SKM-1 (cell line): ENCODE data around the gene CAGE1.
"Not testable (repeated sequence)": the region's sequence is repeated elsewhere in the genome, so short reads cannot be mapped to it uniquely, and the experiment has no call there.

ENCODE experiments used
- DNase-seq: peaks from one replicate; lab custom pipeline; 2025; ENCODE audit not compliant: unreplicated experiment; lab: John Stamatoyannopoulos, UW

The CAGE1 gene

GRCh38 chr6:7341271-7341670, 48.3 kb downstream of the CAGE1 start:
- no peak for DNase-seq

- not testable (repeated sequence) for DNase-seq
Observed at GRCh38 chr6:7339007-7339732, 50.4 kb downstream of the CAGE1 start.

- no peak for DNase-seq
Observed at GRCh38 chr6:7338031-7338430, 51.5 kb downstream of the CAGE1 start.

- DNase-seq, result no peak
Observed at GRCh38 chr6:7335519-7335918, 54.0 kb downstream of the CAGE1 start.

GRCh38 chr6:7334685-7335084, 54.9 kb downstream of the CAGE1 start:
- no peak for DNase-seq

GRCh38 chr6:7332090-7332745, 57.3 kb downstream of the CAGE1 start:
- no peak for DNase-seq

GRCh38 chr6:7331452-7331851, 58.1 kb downstream of the CAGE1 start:
- no peak for DNase-seq

GRCh38 chr6:7328243-7328642, 61.3 kb downstream of the CAGE1 start:
- no peak for DNase-seq

- DNase-seq, result no peak
Observed at GRCh38 chr6:7325750-7326149, 63.8 kb downstream of the CAGE1 start.

GRCh38 chr6:7324520-7324919, 65.0 kb downstream of the CAGE1 start:
- DNase-seq, result peak; percentile 94

GRCh38 chr6:7323074-7323473, 66.5 kb downstream of the CAGE1 start:
- DNase-seq, result no peak

- DNase-seq, result not testable (repeated sequence)
Observed at GRCh38 chr6:7321866-7322265, 67.7 kb downstream of the CAGE1 start.

GRCh38 chr6:7319406-7319805, 70.1 kb downstream of the CAGE1 start:
- DNase-seq, result not testable (repeated sequence)

- DNase-seq, result no peak
Observed at GRCh38 chr6:7317538-7317937, 72.0 kb downstream of the CAGE1 start.

GRCh38 chr6:7316658-7317533, 72.6 kb downstream of the CAGE1 start:
- no peak for DNase-seq

GRCh38 chr6:7315948-7316365, 73.6 kb downstream of the CAGE1 start:
- no peak for DNase-seq

- DNase-seq, result not testable (repeated sequence)
Observed at GRCh38 chr6:7315087-7315947, 74.2 kb downstream of the CAGE1 start.

GRCh38 chr6:7314414-7314813, 75.1 kb downstream of the CAGE1 start:
- no peak for DNase-seq

GRCh38 chr6:7313505-7314165, 75.9 kb downstream of the CAGE1 start:
- no peak for DNase-seq
